AG04450 (cell line): ENCODE results near the gene CHERP. TPM values are rescaled to one million over a fixed set of nuclear protein-coding genes. Genes with fewer than 3 reads are reported as not detected.
"Not testable (repeated sequence)": the region's sequence is repeated elsewhere in the genome, so short reads cannot be mapped to it uniquely, and the experiment has no call there.

Experiments used
- CTCF ChIA-PET: fragments of 300-600, 350-600 bp; formaldehyde crosslinking; extraction: SDS; loops from one replicate; lab custom pipeline; 2022; ENCODE audit warnings: antibody characterized with exemption, inconsistent platforms; lab: Charles Lee
- POLR2A ChIA-PET: fragments of 350-600 bp; formaldehyde crosslinking; extraction: SDS; loops from one replicate; lab custom pipeline; 2021; ENCODE audit warnings: antibody characterized with exemption, inconsistent platforms; lab: Yijun Ruan, JAX
- DNase-seq: peaks from one replicate; pipeline ENCODE4 v3.0.0-alpha.2; 2011; ENCODE audit warnings: low read depth, low spot score
- H3K27ac ChIP-seq: one replicate; pipeline ENCODE4 v1.5.1; 2012; ENCODE audit warnings: low read depth, low read length, control low read depth
- H3K27me3 ChIP-seq: one replicate; pipeline ENCODE4 v1.6.0; 2012; ENCODE audit warnings: low read length; ENCODE audit not compliant: control insufficient read depth, insufficient read depth
- H3K4me3 ChIP-seq: 2 replicates; pipeline ENCODE4 v1.5.1; 2011; ENCODE audit warnings: mild to moderate bottlenecking, low read depth, low read length, control low read depth
- H3K9me3 ChIP-seq: 2 replicates; pipeline ENCODE4 v1.5.1; 2012; ENCODE audit warnings: low read length; ENCODE audit not compliant: control insufficient read depth, insufficient read depth
- CTCF ChIP-seq: IDR thresholded peaks from 2 replicates; pipeline ENCODE4 v1.5.1; 2011; ENCODE audit warnings: low read depth, low read length, control low read depth, inconsistent platforms
- polyA plus RNA-seq: library from polyadenylated mRNA; depleted of rRNA; stranded (reverse); fragments of >200 nt; gene quantifications from 2 replicates; pipeline ENCODE4 v1.2.3, GENCODE V29; 2011

The CHERP gene
- polyA plus RNA-seq, 1 experiment: 3.4 TPM

GRCh38 chr19:16509141-16510061 lies 32.8 kb downstream of the CHERP start:
- POLR2A ChIA-PET: interaction anchor here (0.7 to 1.2 kb wide), 3 partner anchors 13 to 32 kb away, joined by 3 to 4 read pairs (median 3); partner anchors contain the start of genes C19orf44 and CALR3
- DNase-seq: peak; percentile 20

GRCh38 chr19:16508546-16508945 lies 33.7 kb downstream of the CHERP start:
- Histone ChIP-seq H3K9me3 (no peaks in the 10 kb centered on the region), H3K27me3 (no peaks in the 10 kb centered on the region), H3K4me3 (no peak overlapping the region), H3K27ac (no peak overlapping the region)
- no peak for TF ChIP-seq CTCF
- ChIA-PET POLR2A (interaction anchor here (0.7 kb wide), 1 partner anchor 12 kb away, joined by 3 read pairs; the partner anchor contains the start of genes C19orf44 and CALR3), CTCF (no interaction called here)
- no peak for DNase-seq

More at GRCh38 chr19:16509141-16510061, 32.8 kb downstream of the CHERP start:
- TF ChIP-seq CTCF: no peak
- Histone ChIP-seq H3K27me3 (no peaks in the 10 kb centered on the region), H3K9me3 (no peaks in the 10 kb centered on the region), H3K27ac (peak overlapping the region; percentile 68), H3K4me3 (no peak overlapping the region)
- CTCF ChIA-PET: interaction anchor here (1.2 kb wide), 1 partner anchor 92 kb away, joined by 4 read pairs; no protein-coding TSS in a partner anchor

- Histone ChIP-seq H3K4me3 (no peak overlapping the region), H3K27ac (no peak overlapping the region), H3K9me3 (no peaks in the 10 kb centered on the region), H3K27me3 (no peaks in the 10 kb centered on the region)
- ChIA-PET POLR2A (no interaction called here), CTCF (no interaction called here)
- no peak for DNase-seq
- TF ChIP-seq CTCF: no peak
These were observed 35.3 kb downstream of the CHERP start for GRCh38 chr19:16506961-16507360.

GRCh38 chr19:16506161-16506560 lies 36.1 kb downstream of the CHERP start:
- POLR2A ChIA-PET, H3K27ac ChIP-seq, DNase-seq, H3K27me3 ChIP-seq, H3K4me3 ChIP-seq, H3K9me3 ChIP-seq, CTCF ChIA-PET: not testable (repeated sequence)

GRCh38 chr19:16504271-16504670 lies 38.0 kb downstream of the CHERP start:
- no peak overlapping the region for H3K4me3 ChIP-seq
- H3K27me3 ChIP-seq: no peaks in the 10 kb centered on the region
- CTCF ChIA-PET: no interaction called here
- POLR2A ChIA-PET: no interaction called here
- no peak for TF ChIP-seq CTCF
- H3K9me3 ChIP-seq: no peaks in the 10 kb centered on the region
- no peak overlapping the region for H3K27ac ChIP-seq
- no peak for DNase-seq
